GM23338 (cell line): ENCODE data around the gene GOLGA8B.
"Not testable (repeated sequence)": the region's sequence is repeated elsewhere in the genome, so short reads cannot be mapped to it uniquely, and the experiment has no call there.

ENCODE experiments used
- CREB1 ChIP-seq: fragments of 250-450 bp; sonication (Bioruptor Pico); IDR thresholded peaks from 2 replicates; pipeline ENCODE4 v1.5.0; 2020; ENCODE audit warnings: low read depth, mild to moderate bottlenecking, moderate library complexity
- CTCF ChIP-seq, 2 experiments: fragments of 200-600 bp in 1 of 2; sonication (generic) in 1 of 2; conservative IDR thresholded peaks; 2 replicates each; pipeline versions ENCODE4 v1.5.1 to v1.6.1; 2016 to 2017; ENCODE audit warnings: antibody characterized with exemption in 2 of 2, low read depth in 2 of 2, mild to moderate bottlenecking in 2 of 2, moderate library complexity in 1 of 2
- ETS1 ChIP-seq: IDR thresholded peaks from 2 replicates; pipeline ENCODE4 v1.6.1; 2016; ENCODE audit warnings: antibody characterized with exemption
- EZH2 ChIP-seq: fragments of 200-600 bp; sonication (generic); IDR thresholded peaks from one replicate; pipeline ENCODE4 v1.8.0; 2017; ENCODE audit warnings: antibody characterized with exemption, mild to moderate bottlenecking, low read depth; ENCODE audit not compliant: unreplicated experiment
- EZH2phosphoT487 ChIP-seq: fragments of 200-600 bp; sonication (generic); IDR thresholded peaks from one replicate; pipeline ENCODE4 v1.8.1; 2018; ENCODE audit warnings: antibody characterized with exemption; ENCODE audit not compliant: unreplicated experiment
- NANOG ChIP-seq: IDR thresholded peaks from 2 replicates; pipeline ENCODE4 v1.6.1; 2016; ENCODE audit warnings: antibody characterized with exemption, borderline replicate concordance
- POLR2AphosphoS5 ChIP-seq: IDR thresholded peaks from 2 replicates; pipeline ENCODE4 v1.6.1; 2016; ENCODE audit warnings: antibody characterized with exemption, low read depth
- REST ChIP-seq: IDR thresholded peaks from one replicate; pipeline ENCODE4 v1.6.1; 2018; ENCODE audit warnings: antibody characterized with exemption; ENCODE audit not compliant: unreplicated experiment
- ZNF114 ChIP-seq: fragments of 250-450 bp; sonication (Bioruptor Pico); IDR thresholded peaks from 2 replicates; pipeline ENCODE4 v1.5.0; 2020; ENCODE audit warnings: mild to moderate bottlenecking, moderate library complexity
- ZNF331 ChIP-seq: fragments of 250-450 bp; sonication (Bioruptor Pico); IDR thresholded peaks from 2 replicates; pipeline ENCODE4 v1.5.0; 2020; ENCODE audit warnings: low read depth, mild to moderate bottlenecking, moderate library complexity
- ZNF462 ChIP-seq: fragments of 250-450 bp; sonication (Bioruptor Pico); IDR thresholded peaks from 2 replicates; pipeline ENCODE4 v1.5.0; 2020; ENCODE audit warnings: mild to moderate bottlenecking, moderate library complexity

- not testable (repeated sequence) for TF ChIP-seq CTCF (conservative IDR thresholded peaks at IDR 0.05; ENCODE audit: low read depth in 2 of 2); CREB1 (CRISPR knock-in tag); EZH2phosphoT487; REST; POLR2AphosphoS5; ZNF114 (CRISPR knock-in tag); EZH2; ZNF331; ETS1; ZNF462 (CRISPR knock-in tag); NANOG
These were observed 22.6 kb downstream of the GOLGA8B start for GRCh38 chr15:34560814-34561213.
